ENCODE results near the gene LORICRIN.

DNA sequence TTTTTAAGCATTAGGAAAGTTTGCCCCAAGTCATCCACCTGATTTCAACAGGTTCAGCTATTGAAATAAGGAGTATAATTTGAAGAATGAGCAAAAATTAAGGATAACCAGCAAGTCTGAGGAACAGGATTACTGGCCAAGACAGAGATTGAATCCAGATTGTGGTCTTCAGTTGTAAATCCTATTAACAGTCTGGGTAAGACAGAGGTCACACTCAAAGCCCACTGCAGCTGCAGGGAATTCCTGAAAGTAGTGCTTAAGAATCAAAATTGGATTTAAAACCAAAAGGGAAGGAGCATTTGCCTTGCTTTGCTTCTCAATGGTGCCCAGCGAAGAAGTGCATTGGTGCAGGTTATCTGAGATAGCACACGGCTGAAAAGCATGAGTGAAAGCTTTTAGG lies 6.4 kb upstream of the LORICRIN start:
- TF ChIP-seq, protein P1, sequence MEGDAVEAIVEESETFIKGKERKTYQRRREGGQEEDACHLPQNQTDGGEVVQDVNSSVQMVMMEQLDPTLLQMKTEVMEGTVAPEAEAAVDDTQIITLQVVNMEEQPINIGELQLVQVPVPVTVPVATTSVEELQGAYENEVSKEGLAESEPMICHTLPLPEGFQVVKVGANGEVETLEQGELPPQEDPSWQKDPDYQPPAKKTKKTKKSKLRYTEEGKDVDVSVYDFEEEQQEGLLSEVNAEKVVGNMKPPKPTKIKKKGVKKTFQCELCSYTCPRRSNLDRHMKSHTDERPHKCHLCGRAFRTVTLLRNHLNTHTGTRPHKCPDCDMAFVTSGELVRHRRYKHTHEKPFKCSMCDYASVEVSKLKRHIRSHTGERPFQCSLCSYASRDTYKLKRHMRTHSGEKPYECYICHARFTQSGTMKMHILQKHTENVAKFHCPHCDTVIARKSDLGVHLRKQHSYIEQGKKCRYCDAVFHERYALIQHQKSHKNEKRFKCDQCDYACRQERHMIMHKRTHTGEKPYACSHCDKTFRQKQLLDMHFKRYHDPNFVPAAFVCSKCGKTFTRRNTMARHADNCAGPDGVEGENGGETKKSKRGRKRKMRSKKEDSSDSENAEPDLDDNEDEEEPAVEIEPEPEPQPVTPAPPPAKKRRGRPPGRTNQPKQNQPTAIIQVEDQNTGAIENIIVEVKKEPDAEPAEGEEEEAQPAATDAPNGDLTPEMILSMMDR (IDR thresholded peaks at IDR 0.05) = no peak
- TF ChIP-seq CHD2 (IDR thresholded peaks at IDR 0.05; ENCODE audit: low read length, partially characterized antibody) = no peak
- TF ChIP-seq RAD21 (conservative IDR thresholded peaks at IDR 0.05 in 1 of 2, IDR thresholded peaks at IDR 0.05 in 1 of 2) = no peak
- TF ChIP-seq FOSB (CRISPR knock-in tag; IDR thresholded peaks at IDR 0.05) = no peak
- no peak for TF ChIP-seq JUNB (IDR thresholded peaks at IDR 0.05)
- TF ChIP-seq, protein P2, sequence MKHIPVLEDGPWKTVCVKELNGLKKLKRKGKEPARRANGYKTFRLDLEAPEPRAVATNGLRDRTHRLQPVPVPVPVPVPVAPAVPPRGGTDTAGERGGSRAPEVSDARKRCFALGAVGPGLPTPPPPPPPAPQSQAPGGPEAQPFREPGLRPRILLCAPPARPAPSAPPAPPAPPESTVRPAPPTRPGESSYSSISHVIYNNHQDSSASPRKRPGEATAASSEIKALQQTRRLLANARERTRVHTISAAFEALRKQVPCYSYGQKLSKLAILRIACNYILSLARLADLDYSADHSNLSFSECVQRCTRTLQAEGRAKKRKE (CRISPR knock-in tag; IDR thresholded peaks at IDR 0.05; ENCODE audit: low read depth) = no peak
- TF ChIP-seq, protein P3, sequence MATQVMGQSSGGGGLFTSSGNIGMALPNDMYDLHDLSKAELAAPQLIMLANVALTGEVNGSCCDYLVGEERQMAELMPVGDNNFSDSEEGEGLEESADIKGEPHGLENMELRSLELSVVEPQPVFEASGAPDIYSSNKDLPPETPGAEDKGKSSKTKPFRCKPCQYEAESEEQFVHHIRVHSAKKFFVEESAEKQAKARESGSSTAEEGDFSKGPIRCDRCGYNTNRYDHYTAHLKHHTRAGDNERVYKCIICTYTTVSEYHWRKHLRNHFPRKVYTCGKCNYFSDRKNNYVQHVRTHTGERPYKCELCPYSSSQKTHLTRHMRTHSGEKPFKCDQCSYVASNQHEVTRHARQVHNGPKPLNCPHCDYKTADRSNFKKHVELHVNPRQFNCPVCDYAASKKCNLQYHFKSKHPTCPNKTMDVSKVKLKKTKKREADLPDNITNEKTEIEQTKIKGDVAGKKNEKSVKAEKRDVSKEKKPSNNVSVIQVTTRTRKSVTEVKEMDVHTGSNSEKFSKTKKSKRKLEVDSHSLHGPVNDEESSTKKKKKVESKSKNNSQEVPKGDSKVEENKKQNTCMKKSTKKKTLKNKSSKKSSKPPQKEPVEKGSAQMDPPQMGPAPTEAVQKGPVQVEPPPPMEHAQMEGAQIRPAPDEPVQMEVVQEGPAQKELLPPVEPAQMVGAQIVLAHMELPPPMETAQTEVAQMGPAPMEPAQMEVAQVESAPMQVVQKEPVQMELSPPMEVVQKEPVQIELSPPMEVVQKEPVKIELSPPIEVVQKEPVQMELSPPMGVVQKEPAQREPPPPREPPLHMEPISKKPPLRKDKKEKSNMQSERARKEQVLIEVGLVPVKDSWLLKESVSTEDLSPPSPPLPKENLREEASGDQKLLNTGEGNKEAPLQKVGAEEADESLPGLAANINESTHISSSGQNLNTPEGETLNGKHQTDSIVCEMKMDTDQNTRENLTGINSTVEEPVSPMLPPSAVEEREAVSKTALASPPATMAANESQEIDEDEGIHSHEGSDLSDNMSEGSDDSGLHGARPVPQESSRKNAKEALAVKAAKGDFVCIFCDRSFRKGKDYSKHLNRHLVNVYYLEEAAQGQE (IDR thresholded peaks at IDR 0.05) = no peak

Measured in A549 (cell line).